ENCODE data around the gene ZSCAN26.

The ZSCAN26 gene

DNA sequence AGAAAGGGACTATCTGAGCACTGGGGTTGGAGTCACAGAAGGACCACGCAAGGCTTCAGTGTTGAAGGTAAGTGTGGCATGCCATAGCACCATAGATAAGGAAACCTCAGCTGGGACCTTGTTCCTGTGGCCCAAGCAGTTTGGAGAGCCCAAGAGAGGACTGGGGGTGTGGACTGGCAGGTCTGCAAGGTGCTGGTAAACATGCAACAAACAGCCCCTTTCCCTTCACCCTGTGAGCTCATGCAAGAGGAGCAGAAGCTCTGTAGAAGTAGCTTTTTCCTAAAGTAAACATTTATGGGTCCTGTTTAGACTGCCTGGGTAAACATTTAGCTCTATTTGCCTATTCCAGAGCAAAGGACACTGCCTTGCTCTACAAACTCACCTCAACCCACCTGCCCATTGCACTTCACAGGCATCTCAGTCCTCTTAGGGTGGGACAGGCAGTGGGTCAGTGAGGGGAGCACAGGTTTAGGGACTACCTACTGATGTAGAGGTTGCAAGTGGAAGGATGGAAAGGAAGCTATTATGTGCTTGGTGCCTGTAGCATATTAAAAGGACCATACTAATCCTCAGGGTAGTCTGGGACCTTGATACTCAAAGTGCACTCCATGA lies 57.0 kb downstream of the ZSCAN26 start:
- no peak for DNase-seq

DNA sequence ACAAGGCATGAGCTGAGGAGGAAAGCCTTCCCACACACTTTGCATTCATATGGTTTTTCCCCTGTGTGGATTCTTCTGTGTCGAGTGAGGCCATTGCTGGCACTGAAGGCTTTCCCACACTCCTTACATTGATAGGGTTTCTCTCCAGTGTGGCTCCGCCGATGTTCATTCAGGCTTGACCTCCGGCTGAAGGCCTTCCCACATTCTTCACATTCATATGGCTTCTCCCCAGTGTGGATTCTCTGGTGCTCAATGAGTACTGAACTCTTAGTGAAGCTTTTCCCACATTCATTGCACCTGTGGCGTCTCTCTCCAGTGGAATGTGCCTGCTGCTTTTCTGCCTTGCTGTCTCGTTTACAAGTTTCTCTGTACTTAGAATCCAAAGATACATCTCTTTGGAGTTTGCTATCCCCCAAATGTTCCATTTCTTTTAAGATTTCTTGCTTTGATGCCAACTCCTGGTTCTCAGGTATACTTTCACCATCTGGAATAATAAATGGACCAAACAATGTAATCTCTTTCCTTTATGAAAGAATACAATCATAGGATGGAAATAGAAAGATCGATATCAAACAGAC lies 59.5 kb downstream of the ZSCAN26 start:
- DNase-seq: no peak
